HG02970 (cell line): ENCODE data around the gene TNFRSF19.

Source experiments
- ATAC-seq: cut with Tn5 transposase; IDR thresholded peaks from one replicate; pipeline ENCODE4 v1.9.1; 2021; ENCODE audit warnings: mild to moderate bottlenecking, moderate library complexity, moderate number of reproducible peaks; ENCODE audit not compliant: unreplicated experiment, low FRiP score

The TNFRSF19 gene

GRCh38 chr13:23651439-23651838, 81.2 kb downstream of the TNFRSF19 start:
- no peak for ATAC-seq

- ATAC-seq = no peak
Measured at GRCh38 chr13:23651887-23652286, 81.7 kb downstream of the TNFRSF19 start.

GRCh38 chr13:23652909-23653726, 82.9 kb downstream of the TNFRSF19 start:
- no peak for ATAC-seq

GRCh38 chr13:23654111-23655110, 84.2 kb downstream of the TNFRSF19 start:
- no peak for ATAC-seq

- ATAC-seq = no peak
Measured at GRCh38 chr13:23655321-23655720, 85.1 kb downstream of the TNFRSF19 start.

GRCh38 chr13:23656637-23657371, 86.6 kb downstream of the TNFRSF19 start:
- ATAC-seq = no peak

GRCh38 chr13:23658929-23659541, 88.8 kb downstream of the TNFRSF19 start:
- no peak for ATAC-seq

GRCh38 chr13:23660249-23660648, 90.0 kb downstream of the TNFRSF19 start:
- ATAC-seq = no peak

GRCh38 chr13:23666582-23666981, 96.4 kb downstream of the TNFRSF19 start:
- no peak for ATAC-seq

- no peak for ATAC-seq
Measured at GRCh38 chr13:23667750-23668149, 97.5 kb downstream of the TNFRSF19 start.

- ATAC-seq = no peak
Measured at GRCh38 chr13:23668562-23668961, 98.3 kb downstream of the TNFRSF19 start.

- no peak for ATAC-seq
Measured at GRCh38 chr13:23670793-23671192, 100.6 kb downstream of the TNFRSF19 start.

GRCh38 chr13:23671377-23671776, 101.2 kb downstream of the TNFRSF19 start:
- no peak for ATAC-seq

GRCh38 chr13:23671897-23672296, 101.7 kb downstream of the TNFRSF19 start:
- ATAC-seq = no peak

- no peak for ATAC-seq
Measured at GRCh38 chr13:23672616-23673015, 102.4 kb downstream of the TNFRSF19 start.

- no peak for ATAC-seq
Measured at GRCh38 chr13:23673354-23673753, 103.1 kb downstream of the TNFRSF19 start.

GRCh38 chr13:23673867-23674605, 103.8 kb downstream of the TNFRSF19 start:
- no peak for ATAC-seq

GRCh38 chr13:23674795-23675640, 104.8 kb downstream of the TNFRSF19 start:
- ATAC-seq = no peak
